GM23338 (cell line): ENCODE results near the gene GPR135. TPM values are rescaled to one million over a fixed set of nuclear protein-coding genes. Genes with fewer than 3 reads are reported as not detected.
A peak's percentile ranks its signal among the peaks of the same experiment; 100 is the strongest.

Source experiments
- ATAC-seq: fragments of 200-7000 bp; cut with Tn5 transposase; 3 replicates; pipeline ENCODE4 v1.9.1; 2020
- DNase-seq: peaks from one replicate; pipeline ENCODE4 v3.0.0-alpha.2; 2015; ENCODE audit warnings: low spot score
- H2AFZ ChIP-seq: fragments of 200-600 bp; sonication (generic); 2 replicates; pipeline ENCODE4 v1.8.0; 2016; ENCODE audit warnings: antibody characterized with exemption, mild to moderate bottlenecking, moderate library complexity
- H3F3A ChIP-seq: fragments of 200-600 bp; sonication (generic); replicated peaks from 2 replicates; pipeline ENCODE4 v1.8.0; 2017; ENCODE audit warnings: antibody characterized with exemption, mixed run types, low read depth
- H3K27ac ChIP-seq: fragments of 200-600 bp; sonication (generic); 2 replicates; pipeline ENCODE4 v1.6.1; 2016; ENCODE audit warnings: low read depth
- H3K27me3 ChIP-seq: fragments of 200-600 bp; sonication (generic); 2 replicates; pipeline ENCODE4 v1.8.0; 2016; ENCODE audit warnings: mild to moderate bottlenecking, mixed run types, moderate library complexity; ENCODE audit not compliant: insufficient read depth
- H3K36me3 ChIP-seq: fragments of 200-600 bp; sonication (generic); 2 replicates; pipeline ENCODE4 v1.8.0; 2016; ENCODE audit warnings: mild to moderate bottlenecking; ENCODE audit not compliant: insufficient read depth
- H3K4me1 ChIP-seq: fragments of 200-600 bp; sonication (generic); 2 replicates; pipeline ENCODE4 v1.8.0; 2016; ENCODE audit warnings: mild to moderate bottlenecking, moderate library complexity; ENCODE audit not compliant: insufficient read depth
- H3K4me2 ChIP-seq: fragments of 200-600 bp; sonication (generic); 2 replicates; pipeline ENCODE4 v1.7.1; 2017; ENCODE audit warnings: mixed run types
- H3K4me3 ChIP-seq: fragments of 200-600 bp; sonication (generic); 2 replicates; pipeline ENCODE4 v1.6.1; 2016; ENCODE audit warnings: mixed run types
- H3K79me2 ChIP-seq: fragments of 200-600 bp; sonication (generic); replicated peaks from 2 replicates; pipeline ENCODE4 v1.8.0; 2017; ENCODE audit warnings: mild to moderate bottlenecking; ENCODE audit not compliant: insufficient read depth
- H3K9me2 ChIP-seq: fragments of 200-600 bp; sonication (generic); 2 replicates; pipeline ENCODE4 v1.8.0; 2017; ENCODE audit not compliant: insufficient read depth
- H4K20me1 ChIP-seq: fragments of 200-600 bp; sonication (generic); replicated peaks from 2 replicates; pipeline ENCODE4 v1.8.0; 2017; ENCODE audit warnings: mild to moderate bottlenecking; ENCODE audit not compliant: insufficient read depth
- H3K27ac Mint-ChIP-seq: 2 replicates; pipeline ENCODE4 v1.8.0; 2020; ENCODE audit warnings: inconsistent platforms, mild to moderate bottlenecking, moderate library complexity, mixed read lengths
- H3K27me3 Mint-ChIP-seq: 3 replicates; pipeline ENCODE4 v1.8.0; 2022; ENCODE audit warnings: low read depth, mild to moderate bottlenecking, moderate library complexity, mixed read lengths, inconsistent platforms; ENCODE audit not compliant: insufficient read depth, poor library complexity
- H3K36me3 Mint-ChIP-seq: 3 replicates; pipeline ENCODE4 v1.8.0; 2021; ENCODE audit warnings: low read depth, mild to moderate bottlenecking, inconsistent platforms, moderate library complexity, mixed read lengths
- H3K4me1 Mint-ChIP-seq: 3 replicates; pipeline ENCODE4 v1.8.0; 2020; ENCODE audit warnings: mild to moderate bottlenecking, inconsistent platforms, mixed read lengths
- H3K4me3 Mint-ChIP-seq: 3 replicates; pipeline ENCODE4 v1.8.0; 2021; ENCODE audit warnings: moderate library complexity, mild to moderate bottlenecking, inconsistent platforms, mixed read lengths
- H3K9me3 Mint-ChIP-seq: 3 replicates; pipeline ENCODE4 v1.8.0; 2020; ENCODE audit warnings: moderate library complexity, mild to moderate bottlenecking, inconsistent platforms, mixed read lengths
- CREB1 ChIP-seq: fragments of 250-450 bp; sonication (Bioruptor Pico); IDR thresholded peaks from 2 replicates; pipeline ENCODE4 v1.5.0; 2020; ENCODE audit warnings: low read depth, mild to moderate bottlenecking, moderate library complexity
- EZH2 ChIP-seq: fragments of 200-600 bp; sonication (generic); IDR thresholded peaks from one replicate; pipeline ENCODE4 v1.8.0; 2017; ENCODE audit warnings: antibody characterized with exemption, mild to moderate bottlenecking, low read depth; ENCODE audit not compliant: unreplicated experiment
- NANOG ChIP-seq: IDR thresholded peaks from 2 replicates; pipeline ENCODE4 v1.6.1; 2016; ENCODE audit warnings: antibody characterized with exemption, borderline replicate concordance
- STAT1 ChIP-seq: IDR thresholded peaks from one replicate; pipeline ENCODE4 v1.6.1; 2016; ENCODE audit warnings: antibody characterized with exemption; ENCODE audit not compliant: unreplicated experiment
- polyA plus RNA-seq: library from polyadenylated mRNA; unstranded; fragments of >200 nt; fragmentation: Nextera tagmentation; extraction: Ambion mirVana; gene quantifications from 2 replicates; pipeline ENCODE4 v1.2.1, GENCODE V29; 2016
- total RNA-seq: library from RNA; depleted of rRNA; stranded (reverse); fragments of >200 nt; shearing (Covaris generic); gene quantifications from 2 replicates; pipeline ENCODE4 v1.2.3, GENCODE V29; 2014
- TF ChIP-seq, protein P1 (sequence below): IDR thresholded peaks from one replicate; pipeline ENCODE4 v1.6.1; 2018; ENCODE audit warnings: antibody characterized with exemption; ENCODE audit not compliant: unreplicated experiment
- TF ChIP-seq, protein P2 (sequence below), 2 experiments: fragments of 200-600 bp in 1 of 2; sonication (generic) in 1 of 2; conservative IDR thresholded peaks; 2 replicates each; pipeline versions ENCODE4 v1.5.1 to v1.6.1; 2016 to 2017; ENCODE audit warnings: antibody characterized with exemption in 2 of 2, low read depth in 2 of 2, mild to moderate bottlenecking in 2 of 2, moderate library complexity in 1 of 2

GPR135 gene
- total and polyA plus RNA-seq, 2 experiments from 2014 or later, result 0.47 to 2.2 TPM

DNA sequence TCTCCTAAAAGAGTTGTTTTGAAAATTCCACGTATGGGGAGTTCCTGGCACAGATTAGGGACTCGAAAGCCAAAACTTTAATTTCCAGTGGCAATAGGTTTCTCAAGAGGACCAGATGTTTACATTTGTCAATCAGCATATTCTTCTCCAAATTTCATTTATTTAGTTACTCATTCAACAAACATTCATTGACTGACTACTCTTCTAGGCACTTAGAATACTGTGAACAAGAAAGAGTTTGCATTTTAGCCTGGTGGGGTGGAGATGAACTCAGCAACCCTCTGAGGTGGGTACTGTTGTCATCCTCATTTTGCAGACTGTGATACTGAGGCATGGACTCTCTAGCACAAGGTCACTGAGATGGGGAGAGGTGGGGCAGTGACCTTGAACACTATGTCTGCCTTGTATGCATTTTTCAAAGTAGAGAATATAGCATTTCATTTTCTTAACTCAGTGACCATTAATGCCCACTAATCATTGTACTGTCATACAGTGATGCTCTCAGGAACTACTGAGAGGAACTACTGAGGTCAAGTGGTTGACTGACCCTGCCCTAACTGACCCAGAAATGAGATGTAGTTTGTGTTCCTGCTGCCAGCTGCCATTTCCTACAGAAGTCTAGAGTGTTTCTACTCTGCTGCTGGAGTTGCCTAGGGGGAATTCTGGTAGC lies 16.8 kb upstream of the GPR135 start:
- Histone ChIP-seq H3K4me3 (peak overlapping the region; percentile 80), H3K27me3 (no peaks in the 10 kb centered on the region; the same call in 1 of the 2 replicates), H2AFZ (no peak overlapping the region), H3K4me2 (peak overlapping the region; percentile 75), H3K36me3 (0 out of 2 replicates have a peak, but pooled peaks cover 2% of the 10 kb centered on the region), H4K20me1 (peaks cover 12% of the 10 kb centered on the region), H3K4me1 (peaks cover 9% of the 10 kb centered on the region), H3F3A (no peaks in the 10 kb centered on the region), H3K9me2 (no peaks in the 10 kb centered on the region), H3K79me2 (peaks cover 51% of the 10 kb centered on the region), H3K27ac (no peak overlapping the region)
- Mint-ChIP-seq H3K27ac (no peak overlapping the region), H3K4me3 (peak overlapping the region; percentile 98), H3K4me1 (peaks cover 21% of the 10 kb centered on the region), H3K36me3 (peaks cover 12% of the 10 kb centered on the region), H3K27me3 (peaks cover 2% of the 10 kb centered on the region), H3K9me3 (no peaks in the 10 kb centered on the region)
- TF ChIP-seq, protein P1, sequence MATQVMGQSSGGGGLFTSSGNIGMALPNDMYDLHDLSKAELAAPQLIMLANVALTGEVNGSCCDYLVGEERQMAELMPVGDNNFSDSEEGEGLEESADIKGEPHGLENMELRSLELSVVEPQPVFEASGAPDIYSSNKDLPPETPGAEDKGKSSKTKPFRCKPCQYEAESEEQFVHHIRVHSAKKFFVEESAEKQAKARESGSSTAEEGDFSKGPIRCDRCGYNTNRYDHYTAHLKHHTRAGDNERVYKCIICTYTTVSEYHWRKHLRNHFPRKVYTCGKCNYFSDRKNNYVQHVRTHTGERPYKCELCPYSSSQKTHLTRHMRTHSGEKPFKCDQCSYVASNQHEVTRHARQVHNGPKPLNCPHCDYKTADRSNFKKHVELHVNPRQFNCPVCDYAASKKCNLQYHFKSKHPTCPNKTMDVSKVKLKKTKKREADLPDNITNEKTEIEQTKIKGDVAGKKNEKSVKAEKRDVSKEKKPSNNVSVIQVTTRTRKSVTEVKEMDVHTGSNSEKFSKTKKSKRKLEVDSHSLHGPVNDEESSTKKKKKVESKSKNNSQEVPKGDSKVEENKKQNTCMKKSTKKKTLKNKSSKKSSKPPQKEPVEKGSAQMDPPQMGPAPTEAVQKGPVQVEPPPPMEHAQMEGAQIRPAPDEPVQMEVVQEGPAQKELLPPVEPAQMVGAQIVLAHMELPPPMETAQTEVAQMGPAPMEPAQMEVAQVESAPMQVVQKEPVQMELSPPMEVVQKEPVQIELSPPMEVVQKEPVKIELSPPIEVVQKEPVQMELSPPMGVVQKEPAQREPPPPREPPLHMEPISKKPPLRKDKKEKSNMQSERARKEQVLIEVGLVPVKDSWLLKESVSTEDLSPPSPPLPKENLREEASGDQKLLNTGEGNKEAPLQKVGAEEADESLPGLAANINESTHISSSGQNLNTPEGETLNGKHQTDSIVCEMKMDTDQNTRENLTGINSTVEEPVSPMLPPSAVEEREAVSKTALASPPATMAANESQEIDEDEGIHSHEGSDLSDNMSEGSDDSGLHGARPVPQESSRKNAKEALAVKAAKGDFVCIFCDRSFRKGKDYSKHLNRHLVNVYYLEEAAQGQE, result no peak
- TF ChIP-seq CREB1 (CRISPR knock-in tag), result no peak
- no peak for TF ChIP-seq STAT1
- ATAC-seq, result no peak
- DNase-seq, result no peak

DNA sequence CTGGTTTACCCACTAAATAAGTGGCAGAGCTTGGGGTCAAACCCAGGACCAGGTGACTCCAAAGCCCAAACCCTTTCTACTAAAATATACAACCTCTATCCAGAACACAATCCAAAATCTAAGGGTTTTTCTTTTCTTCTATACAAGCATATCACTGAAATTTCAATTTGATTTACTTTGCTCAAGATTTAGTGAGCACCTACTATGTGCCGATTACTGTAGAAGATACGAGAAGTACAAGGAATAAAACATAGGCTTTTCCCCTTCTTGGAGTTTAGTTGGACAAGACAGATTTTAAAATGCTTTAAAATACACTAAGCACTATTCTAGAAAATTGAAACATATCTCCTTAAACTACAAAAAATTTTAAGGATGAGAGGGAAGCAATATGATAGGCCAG lies 16.2 kb upstream of the GPR135 start:
- Mint-ChIP-seq H3K9me3 (no peaks in the 10 kb centered on the region), H3K4me3 (no peak overlapping the region; the same call in 2 of the 3 replicates), H3K36me3 (peaks cover 12% of the 10 kb centered on the region), H3K27ac (no peak overlapping the region), H3K27me3 (peaks cover 2% of the 10 kb centered on the region), H3K4me1 (peaks cover 21% of the 10 kb centered on the region)
- Histone ChIP-seq H3K36me3 (0 out of 2 replicates have a peak, but pooled peaks cover 2% of the 10 kb centered on the region), H3K4me1 (peaks cover 9% of the 10 kb centered on the region), H3K27ac (no peak overlapping the region), H3K9me2 (no peaks in the 10 kb centered on the region), H3K79me2 (peaks cover 45% of the 10 kb centered on the region), H3K27me3 (no peaks in the 10 kb centered on the region; the same call in 1 of the 2 replicates), H3K4me3 (peak overlapping the region; percentile 80; the same call in 1 of the 2 replicates), H3F3A (no peaks in the 10 kb centered on the region), H3K4me2 (peak overlapping the region; percentile 34; the same call in 1 of the 2 replicates), H4K20me1 (peaks cover 12% of the 10 kb centered on the region), H2AFZ (no peak overlapping the region)
- ATAC-seq, result no peak
- TF ChIP-seq, protein P1, result no peak
- TF ChIP-seq STAT1, result no peak
- no peak for TF ChIP-seq EZH2
- TF ChIP-seq, protein P2, sequence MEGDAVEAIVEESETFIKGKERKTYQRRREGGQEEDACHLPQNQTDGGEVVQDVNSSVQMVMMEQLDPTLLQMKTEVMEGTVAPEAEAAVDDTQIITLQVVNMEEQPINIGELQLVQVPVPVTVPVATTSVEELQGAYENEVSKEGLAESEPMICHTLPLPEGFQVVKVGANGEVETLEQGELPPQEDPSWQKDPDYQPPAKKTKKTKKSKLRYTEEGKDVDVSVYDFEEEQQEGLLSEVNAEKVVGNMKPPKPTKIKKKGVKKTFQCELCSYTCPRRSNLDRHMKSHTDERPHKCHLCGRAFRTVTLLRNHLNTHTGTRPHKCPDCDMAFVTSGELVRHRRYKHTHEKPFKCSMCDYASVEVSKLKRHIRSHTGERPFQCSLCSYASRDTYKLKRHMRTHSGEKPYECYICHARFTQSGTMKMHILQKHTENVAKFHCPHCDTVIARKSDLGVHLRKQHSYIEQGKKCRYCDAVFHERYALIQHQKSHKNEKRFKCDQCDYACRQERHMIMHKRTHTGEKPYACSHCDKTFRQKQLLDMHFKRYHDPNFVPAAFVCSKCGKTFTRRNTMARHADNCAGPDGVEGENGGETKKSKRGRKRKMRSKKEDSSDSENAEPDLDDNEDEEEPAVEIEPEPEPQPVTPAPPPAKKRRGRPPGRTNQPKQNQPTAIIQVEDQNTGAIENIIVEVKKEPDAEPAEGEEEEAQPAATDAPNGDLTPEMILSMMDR (conservative IDR thresholded peaks at IDR 0.05; ENCODE audit: low read depth in 2 of 2), result no peak
- TF ChIP-seq NANOG, result no peak
- DNase-seq, result no peak
